Calu3 (cell line): ENCODE results near the gene CHN2. TPM values are rescaled to one million over a fixed set of nuclear protein-coding genes. Genes with fewer than 3 reads are reported as not detected.

Source experiments
- BruUV-seq: library from RNA; stranded (reverse); fragments of 400-500 nt; replicated peaks from 2 replicates; lab custom pipeline; 2021; lab: Mats Ljungman, UMichigan
- CTCF ChIA-PET: fragments of 300-600 bp; sonication (Branson Sonifier 250); formaldehyde crosslinking; loops from one replicate; lab custom pipeline; 2022; ENCODE audit warnings: antibody characterized with exemption; lab: Charles Lee
- DNase-seq: peaks from one replicate; pipeline ENCODE4 v3.0.0; 2022
- H3K27ac Mint-ChIP-seq: one replicate; pipeline ENCODE4 v1.8.0; 2022; ENCODE audit warnings: mixed read lengths; ENCODE audit not compliant: unreplicated experiment
- H3K27me3 Mint-ChIP-seq: one replicate; pipeline ENCODE4 v1.8.0; 2022; ENCODE audit warnings: mixed read lengths; ENCODE audit not compliant: unreplicated experiment
- H3K36me3 Mint-ChIP-seq: one replicate; pipeline ENCODE4 v1.8.0; 2022; ENCODE audit warnings: mild to moderate bottlenecking, moderate library complexity, mixed read lengths; ENCODE audit not compliant: insufficient read depth, unreplicated experiment
- H3K4me1 Mint-ChIP-seq: one replicate; pipeline ENCODE4 v1.8.0; 2022; ENCODE audit warnings: mild to moderate bottlenecking, low read depth, mixed read lengths; ENCODE audit not compliant: unreplicated experiment
- H3K4me3 Mint-ChIP-seq: one replicate; pipeline ENCODE4 v1.8.0; 2022; ENCODE audit warnings: mild to moderate bottlenecking, low read depth, moderate library complexity, mixed read lengths; ENCODE audit not compliant: unreplicated experiment
- H3K9me3 Mint-ChIP-seq: one replicate; pipeline ENCODE4 v1.8.0; 2022; ENCODE audit warnings: low read depth, mixed read lengths; ENCODE audit not compliant: unreplicated experiment
- CTCF ChIP-seq: fragments of 200-600 bp; IDR thresholded peaks from one replicate; pipeline ENCODE4 v1.8.0; 2022; ENCODE audit warnings: antibody characterized with exemption; ENCODE audit not compliant: unreplicated experiment
- intact Hi-C: fragments of 100-400 bp; cut with micrococcal nuclease; formaldehyde crosslinking; loops from one replicate; pipeline ENCODE4 v1.10.0; 2022; ENCODE audit not compliant: unreplicated experiment
- total RNA-seq: library from RNA; stranded (reverse); gene quantifications from 2 replicates; pipeline ENCODE4 v1.2.3, GENCODE V29; 2022

The CHN2 gene
- total RNA-seq, 1 experiment from 2014 or later: 12.4 TPM

DNA sequence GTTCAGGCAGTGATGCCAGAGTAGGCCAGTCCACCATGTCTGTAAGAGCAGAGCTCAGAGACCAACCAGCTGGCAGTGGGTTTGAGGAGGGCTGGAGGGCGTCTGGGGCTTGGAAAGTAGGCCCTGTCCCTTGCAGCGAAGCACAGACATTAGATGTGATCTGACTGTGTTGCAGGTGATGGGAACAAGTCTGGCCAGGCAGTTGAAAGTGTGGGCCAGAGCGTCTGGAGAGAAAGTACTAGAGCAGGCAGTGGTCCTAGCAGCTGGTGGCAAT is 53.3 kb downstream of the CHN2 start:
- TF ChIP-seq CTCF: no peak
- intact Hi-C loops: no loop called here
- BruUV-seq: no TSS peak
- Mint-ChIP-seq H3K27ac (no peak overlapping the region), H3K27me3 (no peaks in the 10 kb centered on the region), H3K4me3 (no peak overlapping the region), H3K36me3 (no peaks in the 10 kb centered on the region), H3K9me3 (peaks cover 2% of the 10 kb centered on the region), H3K4me1 (no peaks in the 10 kb centered on the region)
- no peak for DNase-seq
- CTCF ChIA-PET: interaction anchor here (0.5 to 0.6 kb wide), 2 partner anchors 157 to 359 kb away, joined by 3 to 4 read pairs; no protein-coding TSS in a partner anchor

DNA sequence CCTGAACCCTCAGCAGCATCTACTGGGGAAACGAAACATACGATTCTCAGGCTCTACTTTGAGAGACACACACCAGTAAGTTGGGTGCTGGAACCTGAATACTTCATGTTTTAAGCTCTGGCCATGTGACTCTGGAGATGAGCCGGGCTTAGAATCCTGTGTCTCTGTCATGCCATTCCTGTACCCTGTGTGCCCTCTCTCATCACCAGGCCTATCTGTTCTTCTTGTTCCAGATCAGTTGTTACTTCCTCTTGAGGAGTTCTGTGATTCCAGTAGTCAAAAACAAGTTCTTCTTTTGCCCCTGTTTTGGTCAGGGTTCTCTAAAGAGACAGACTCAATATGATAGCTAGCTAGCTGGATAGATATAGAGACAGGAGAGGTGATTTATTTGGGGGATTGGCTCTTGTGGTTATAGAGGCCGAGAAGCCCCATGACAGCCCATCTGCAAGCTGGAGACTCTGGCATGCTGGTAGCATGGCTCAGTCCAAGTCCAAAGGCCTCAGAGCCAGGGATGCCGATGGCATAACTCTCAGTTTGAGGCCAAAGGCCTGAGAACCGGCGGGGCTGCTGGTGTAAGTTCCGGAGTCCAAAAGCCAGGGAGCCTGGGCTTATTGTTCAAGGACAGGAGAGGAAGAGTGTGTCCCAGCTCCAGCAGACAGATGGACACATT is 54.3 kb downstream of the CHN2 start:
- Mint-ChIP-seq H3K9me3 (peaks cover 2% of the 10 kb centered on the region), H3K36me3 (no peaks in the 10 kb centered on the region), H3K4me3 (no peak overlapping the region), H3K27ac (no peak overlapping the region), H3K4me1 (no peaks in the 10 kb centered on the region), H3K27me3 (no peaks in the 10 kb centered on the region)
- no TSS peak for BruUV-seq
- no peak for DNase-seq
- no peak for TF ChIP-seq CTCF
- CTCF ChIA-PET: no interaction called here
- intact Hi-C loops: no loop called here

DNA sequence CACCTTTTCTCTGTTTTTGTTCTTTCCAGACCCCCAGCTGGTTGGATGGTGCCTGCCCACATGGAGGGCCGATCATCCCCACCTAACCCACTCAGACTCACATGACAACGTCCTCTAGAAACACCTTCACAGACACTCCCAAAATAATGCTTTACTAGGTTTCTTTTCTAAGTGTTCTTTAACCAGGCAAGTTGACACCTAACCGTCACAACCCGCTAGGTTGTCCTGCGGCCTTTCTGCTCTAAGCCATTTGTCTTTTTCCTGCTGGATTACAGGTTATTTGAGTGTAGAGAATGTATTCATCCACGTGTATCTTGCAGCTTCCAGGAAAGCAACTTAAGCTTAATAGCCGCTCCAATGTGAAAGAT is 54.8 kb downstream of the CHN2 start:
- no peak overlapping the region for H3K4me3 Mint-ChIP-seq
- no peaks in the 10 kb centered on the region for H3K27me3 Mint-ChIP-seq
- intact Hi-C loops: no loop called here
- H3K9me3 Mint-ChIP-seq: peaks cover 2% of the 10 kb centered on the region
- no peak for DNase-seq
- no peak for TF ChIP-seq CTCF
- CTCF ChIA-PET: no interaction called here
- no TSS peak for BruUV-seq
- H3K36me3 Mint-ChIP-seq: no peaks in the 10 kb centered on the region
- H3K27ac Mint-ChIP-seq: no peak overlapping the region
- H3K4me1 Mint-ChIP-seq: peaks cover under 1% of the 10 kb centered on the region

GRCh38 chr7:29249860-29250259 is 55.3 kb downstream of the CHN2 start:
- Mint-ChIP-seq H3K27me3 (no peaks in the 10 kb centered on the region), H3K9me3 (peaks cover 2% of the 10 kb centered on the region), H3K36me3 (peaks cover 3% of the 10 kb centered on the region), H3K27ac (no peak overlapping the region), H3K4me3 (no peak overlapping the region), H3K4me1 (peaks cover 6% of the 10 kb centered on the region)
- no peak for TF ChIP-seq CTCF
- no TSS peak for BruUV-seq
- no peak for DNase-seq
- CTCF ChIA-PET: no interaction called here
- intact Hi-C loops: no loop called here
